GM19372 (cell line): ENCODE measurements around the gene KCNAB1.
"Not testable (repeated sequence)": the region's sequence is repeated elsewhere in the genome, so short reads cannot be mapped to it uniquely, and the experiment has no call there.

Experiments used
- ATAC-seq: cut with Tn5 transposase; IDR thresholded peaks from one replicate; pipeline ENCODE4 v1.9.1; 2021; ENCODE audit warnings: mild to moderate bottlenecking, low read depth, moderate library complexity; ENCODE audit not compliant: unreplicated experiment

The KCNAB1 gene

DNA sequence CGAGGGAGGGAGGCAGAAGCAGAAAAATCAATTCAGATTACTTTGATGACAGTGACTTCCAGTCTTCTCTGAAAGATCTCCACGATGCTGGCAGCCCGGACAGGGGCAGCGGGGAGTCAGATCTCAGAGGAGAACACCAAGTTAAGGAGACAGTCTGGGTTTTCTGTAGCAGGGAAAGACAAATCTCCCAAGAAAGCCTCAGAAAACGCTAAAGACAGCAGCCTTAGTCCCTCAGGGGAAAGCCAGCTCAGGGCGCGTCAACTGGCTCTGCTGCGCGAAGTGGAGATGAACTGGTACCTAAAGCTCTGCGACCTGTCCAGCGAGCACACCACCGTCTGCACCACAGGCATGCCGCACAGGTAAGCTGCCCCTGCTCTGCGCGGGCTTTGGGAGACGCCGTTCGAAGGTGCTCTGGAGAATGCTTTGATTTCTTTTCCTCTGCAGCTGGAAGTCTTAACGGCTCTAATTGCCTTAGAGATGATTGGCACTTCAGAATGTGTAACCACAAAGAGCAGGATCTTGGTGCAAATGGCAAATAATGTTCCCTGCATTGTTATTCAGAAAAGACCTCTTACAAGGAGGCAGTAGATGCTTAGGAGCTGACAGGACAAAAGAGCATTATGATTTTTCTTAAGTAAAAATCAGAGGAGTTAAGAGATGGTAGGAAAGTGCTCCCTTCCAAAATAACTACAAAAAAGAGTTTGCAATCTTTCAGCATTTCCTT is at the start of gene KCNAB1:
TSS of gene KCNAB1 (plus strand) at position 51 of the 724 bp plus-strand sequence.
- no peak for ATAC-seq

DNA sequence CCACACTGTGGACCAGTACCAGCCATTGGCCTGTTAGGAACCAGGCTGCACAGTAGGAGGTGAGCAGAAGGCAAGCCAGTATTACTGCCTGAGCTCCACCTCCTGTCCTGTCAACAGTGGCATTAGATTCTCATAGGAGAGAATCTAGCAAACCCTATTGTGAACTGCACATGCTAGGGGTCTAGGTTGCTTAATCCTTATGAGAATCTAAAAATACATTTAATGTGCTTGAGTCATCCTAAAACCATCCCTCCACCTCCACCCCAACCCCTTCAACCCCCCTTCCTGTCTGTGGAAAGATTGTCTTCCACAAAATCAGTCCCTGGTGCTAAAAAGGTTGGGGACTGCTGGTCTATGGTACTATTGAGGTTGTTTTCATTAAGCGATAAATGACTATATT is 49.3 kb upstream of the KCNAB1 start:
- no peak for ATAC-seq

DNA sequence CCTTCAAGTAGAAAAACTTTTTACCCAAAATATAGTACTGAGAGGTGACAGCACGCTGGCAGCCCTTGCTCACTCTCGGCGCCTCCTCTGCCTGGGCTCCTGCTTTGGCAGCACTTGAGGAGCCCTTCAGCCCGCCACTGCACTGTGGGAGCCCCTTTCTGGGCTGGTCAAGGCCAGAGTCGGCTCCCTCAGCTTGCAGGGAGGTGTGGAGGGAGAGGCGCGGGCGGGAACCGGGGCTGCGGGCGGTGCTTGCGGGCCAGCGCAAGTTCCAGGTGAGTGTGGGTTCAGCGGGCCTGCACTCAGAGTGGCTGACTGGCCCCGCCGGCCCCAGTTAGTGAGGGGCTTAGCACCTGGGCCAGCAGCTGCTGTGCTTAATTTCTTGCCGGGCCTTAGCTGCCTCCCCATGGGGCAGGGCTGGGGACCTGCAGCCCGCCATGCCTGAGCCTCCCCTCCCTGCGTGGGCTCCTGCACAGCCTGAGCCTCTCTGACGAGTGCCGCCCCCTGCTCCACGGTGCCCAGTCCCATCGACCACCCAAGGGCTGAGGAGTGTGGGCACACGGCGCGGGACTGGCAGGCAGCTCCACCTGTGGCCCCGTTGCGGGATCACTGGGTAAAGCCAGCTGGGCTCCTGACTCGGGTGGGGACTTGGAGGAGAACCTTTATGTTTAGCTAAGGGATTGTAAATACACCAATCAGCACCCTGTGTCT is 47.3 kb upstream of the KCNAB1 start:
- ATAC-seq, result not testable (repeated sequence)

DNA sequence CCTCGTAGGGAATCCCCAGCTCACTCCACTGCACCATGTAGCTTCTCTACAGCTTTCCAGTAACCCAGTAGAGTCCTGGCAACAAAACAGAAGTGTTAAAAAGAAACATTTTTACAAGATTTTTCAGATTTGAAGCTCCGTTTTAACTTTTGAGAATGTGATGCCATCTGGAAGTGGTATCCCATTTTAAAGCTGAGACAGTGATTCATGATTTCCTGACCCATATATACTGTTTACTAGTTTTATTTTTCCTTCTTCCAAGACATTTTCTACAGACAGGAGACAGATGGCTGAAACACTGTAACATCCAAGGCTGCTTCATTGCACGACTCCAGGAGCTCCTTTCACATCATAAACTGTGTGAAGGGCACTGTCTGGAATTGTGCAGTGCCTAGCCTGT is 30.3 kb upstream of the KCNAB1 start:
- ATAC-seq, result no peak

DNA sequence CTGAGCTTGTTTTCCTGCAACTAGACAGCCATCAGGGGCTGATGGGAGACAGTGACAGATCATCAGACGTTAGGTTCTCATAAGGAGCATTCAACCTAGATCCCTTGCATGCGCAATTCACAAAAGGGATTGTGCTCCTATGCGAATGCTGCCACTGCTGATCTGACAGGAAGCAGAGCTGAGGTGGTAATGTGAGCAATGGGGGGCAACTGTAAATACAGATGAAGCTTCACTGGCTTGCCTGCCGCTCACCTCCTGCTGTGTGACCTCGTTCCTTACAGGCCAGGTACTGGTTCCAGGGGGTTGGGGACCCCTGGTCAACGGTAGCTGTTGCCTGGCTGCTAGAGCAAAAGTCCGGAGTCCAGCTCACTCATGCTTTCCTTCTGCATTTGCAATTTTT is 26.4 kb upstream of the KCNAB1 start:
- no peak for ATAC-seq

DNA sequence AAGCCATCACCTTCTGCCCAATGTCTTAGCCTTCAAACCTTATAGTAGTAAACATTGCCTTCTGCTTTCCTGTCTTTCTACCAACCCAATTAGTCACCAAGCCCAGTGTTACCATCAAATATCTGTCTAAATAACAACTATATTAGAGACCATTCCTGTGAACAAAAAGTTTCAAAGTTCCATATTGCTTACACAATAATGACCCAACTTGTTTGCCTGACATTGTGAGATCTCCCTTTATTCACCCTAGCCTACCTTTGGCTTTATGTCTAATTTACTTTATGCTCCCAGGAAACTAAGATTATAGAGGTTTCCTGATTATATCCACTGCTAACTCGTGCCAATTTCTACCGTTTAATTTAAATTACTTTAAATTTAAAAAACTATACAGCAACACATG is 26.0 kb upstream of the KCNAB1 start:
- ATAC-seq, result no peak

DNA sequence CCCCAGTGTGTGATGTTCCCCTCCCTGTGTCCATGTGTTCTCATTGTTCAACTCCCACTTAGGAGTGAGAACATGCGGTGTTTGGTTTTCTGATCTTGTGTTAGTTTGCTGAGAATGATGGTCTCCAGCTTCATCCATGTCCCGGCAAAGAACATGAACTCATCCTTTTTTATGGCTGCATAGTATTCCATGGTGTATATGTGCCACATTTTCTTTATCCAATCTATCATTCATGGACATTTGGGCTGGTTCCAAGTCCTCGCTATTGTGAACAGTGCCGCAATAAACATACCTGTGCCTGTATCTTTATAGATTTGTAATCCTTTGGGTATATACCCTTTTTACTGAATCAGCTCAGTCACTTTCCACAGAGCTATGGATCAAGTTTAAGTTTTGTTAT is 24.7 kb upstream of the KCNAB1 start:
- ATAC-seq, result not testable (repeated sequence)

DNA sequence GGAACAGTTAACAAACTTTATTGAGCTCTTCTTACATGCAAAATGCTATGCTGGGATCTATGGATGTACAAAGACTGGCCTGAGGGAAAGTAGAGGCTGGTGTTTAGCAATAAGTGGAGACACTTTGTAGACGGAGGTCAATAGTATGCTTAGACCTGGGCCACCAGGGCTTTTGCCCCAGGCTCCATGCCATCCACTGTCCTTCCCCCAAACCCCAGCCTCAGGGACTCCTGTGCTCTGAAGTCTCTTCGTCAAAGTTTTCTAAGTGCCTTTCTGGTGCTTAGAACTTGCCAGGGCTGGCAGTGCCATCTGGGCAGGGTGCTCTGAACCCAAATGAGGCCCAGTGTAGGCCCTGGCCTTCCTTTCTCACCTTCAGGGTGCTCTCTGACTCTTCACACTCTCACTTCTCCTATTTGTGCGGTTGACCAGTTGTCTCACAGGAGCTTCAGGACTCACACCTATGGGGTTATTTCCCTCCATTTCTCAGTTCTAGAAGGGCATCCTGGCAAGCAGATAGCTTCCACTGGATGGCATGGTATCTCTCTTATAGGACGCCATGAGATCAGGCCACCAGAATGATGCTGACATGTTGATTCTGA is 21.8 kb upstream of the KCNAB1 start:
- ATAC-seq, result no peak

DNA sequence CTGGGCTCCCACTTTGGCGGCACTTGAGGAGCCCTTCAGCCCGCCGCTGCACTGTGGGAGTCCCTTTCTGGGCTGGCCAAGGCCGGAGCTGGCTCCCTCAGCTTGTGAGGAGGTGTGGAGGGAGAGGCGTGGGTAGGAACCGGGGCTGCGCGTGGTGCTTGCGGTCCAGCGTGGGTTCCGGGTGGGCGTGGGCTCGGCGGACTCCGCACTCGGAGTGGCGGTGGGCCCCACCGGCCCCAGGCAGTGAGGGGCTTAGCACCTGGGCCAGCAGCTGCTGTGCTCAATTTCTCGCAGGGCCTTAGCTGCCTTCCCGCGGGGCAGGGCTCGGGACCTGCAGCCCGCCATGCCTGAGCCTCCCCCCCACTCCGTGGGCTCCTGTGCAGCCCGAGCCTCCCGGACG is 21.0 kb upstream of the KCNAB1 start:
- not testable (repeated sequence) for ATAC-seq

DNA sequence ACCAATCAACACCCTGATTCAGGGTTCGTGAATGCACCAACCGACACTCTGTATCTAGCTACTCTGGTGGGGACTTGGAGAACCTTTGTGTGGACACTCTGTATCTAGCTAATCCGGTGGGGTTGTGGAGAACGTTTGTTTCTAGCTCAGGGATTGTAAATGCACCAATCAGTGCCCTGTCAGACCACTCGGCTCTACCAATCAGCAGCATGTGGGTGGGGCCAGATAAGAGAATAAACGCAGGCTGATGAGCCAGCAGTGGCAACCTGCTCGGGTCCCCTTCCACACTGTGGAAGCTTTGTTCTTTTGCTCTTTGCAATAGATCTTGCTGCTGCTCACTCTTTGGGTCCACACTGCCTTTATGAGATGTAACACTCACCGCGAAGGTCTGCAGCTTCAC is 20.4 kb upstream of the KCNAB1 start:
- not testable (repeated sequence) for ATAC-seq

DNA sequence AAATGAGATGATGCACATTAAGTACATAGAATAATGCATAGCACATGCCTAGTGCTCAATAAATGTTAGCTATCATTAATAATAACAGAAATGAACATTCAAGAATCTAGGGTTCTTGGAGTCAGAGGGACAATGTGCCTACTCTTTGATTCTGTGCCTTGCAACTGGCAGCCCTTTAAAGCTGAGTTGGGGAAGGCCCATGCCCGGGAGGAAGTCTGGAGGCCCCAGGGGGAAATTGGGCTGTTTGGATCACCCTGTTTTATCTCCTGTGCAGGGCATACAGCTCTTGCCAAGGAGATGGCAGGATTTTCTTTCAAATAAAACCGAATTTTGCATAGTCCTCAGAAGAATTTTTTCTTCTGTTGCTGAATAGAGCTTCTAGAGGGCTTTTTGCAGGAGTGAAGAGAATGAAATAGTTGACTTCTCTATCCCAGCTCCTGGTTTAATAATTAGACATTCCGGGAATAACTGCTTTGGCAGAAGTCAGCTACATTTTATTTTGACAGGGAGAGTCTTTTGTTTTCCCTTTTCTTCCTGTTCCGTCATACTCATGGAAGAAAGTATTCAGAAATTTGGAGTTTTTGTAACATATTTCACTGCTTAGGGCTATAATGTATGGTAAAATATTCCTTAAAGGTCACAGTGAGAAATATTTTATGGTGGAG is 18.0 kb upstream of the KCNAB1 start:
- ATAC-seq, result no peak

DNA sequence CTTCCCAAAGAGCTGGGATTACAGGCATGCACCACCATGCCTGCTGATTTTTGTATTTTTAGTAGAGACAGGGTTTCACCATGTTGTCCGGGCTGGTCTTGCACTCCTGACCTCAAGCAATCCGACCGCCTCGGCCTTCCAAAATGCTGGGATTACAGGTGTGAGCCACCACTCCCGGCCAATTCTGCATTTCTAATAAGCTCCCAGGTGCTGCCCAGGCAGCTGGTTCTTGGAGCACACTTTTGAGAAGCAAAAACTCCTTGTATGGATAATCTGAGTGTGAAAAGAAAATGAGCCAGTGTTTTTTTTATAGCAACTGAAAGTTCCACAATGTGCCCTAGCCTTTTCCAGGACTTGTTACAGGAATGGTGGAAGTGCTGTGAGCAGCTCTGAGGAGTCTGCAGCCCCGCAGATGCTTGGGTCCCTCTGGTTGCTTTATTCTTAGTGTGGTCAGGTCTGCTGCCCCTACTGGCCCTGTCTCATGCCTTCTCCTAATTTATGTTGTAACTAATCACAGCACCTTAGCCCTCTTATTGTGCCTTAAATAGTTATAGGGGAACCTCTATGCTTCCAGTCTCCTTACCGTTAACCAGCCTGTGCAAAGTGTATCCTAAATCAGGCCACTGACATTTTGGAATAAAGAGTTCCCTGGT is 13.5 kb upstream of the KCNAB1 start:
- no peak for ATAC-seq

DNA sequence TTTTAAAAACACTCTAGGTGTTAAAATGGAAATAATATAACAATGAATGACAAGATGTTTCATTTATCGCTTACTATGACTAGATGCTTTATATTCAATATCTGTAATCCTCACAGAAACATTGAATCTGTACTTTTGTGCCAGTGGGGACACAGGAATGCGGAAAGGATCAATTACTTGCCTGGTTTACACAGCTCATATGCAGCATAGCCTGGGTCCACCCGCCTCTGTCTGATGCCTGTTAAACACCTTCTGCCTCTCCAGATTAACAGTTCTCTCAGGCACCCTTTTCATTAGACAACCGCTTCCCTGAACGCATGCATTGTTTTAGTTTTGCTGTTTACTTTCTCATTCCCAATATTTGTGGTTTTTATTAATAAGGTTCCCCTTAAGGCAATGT is 12.9 kb upstream of the KCNAB1 start:
- ATAC-seq, result no peak

DNA sequence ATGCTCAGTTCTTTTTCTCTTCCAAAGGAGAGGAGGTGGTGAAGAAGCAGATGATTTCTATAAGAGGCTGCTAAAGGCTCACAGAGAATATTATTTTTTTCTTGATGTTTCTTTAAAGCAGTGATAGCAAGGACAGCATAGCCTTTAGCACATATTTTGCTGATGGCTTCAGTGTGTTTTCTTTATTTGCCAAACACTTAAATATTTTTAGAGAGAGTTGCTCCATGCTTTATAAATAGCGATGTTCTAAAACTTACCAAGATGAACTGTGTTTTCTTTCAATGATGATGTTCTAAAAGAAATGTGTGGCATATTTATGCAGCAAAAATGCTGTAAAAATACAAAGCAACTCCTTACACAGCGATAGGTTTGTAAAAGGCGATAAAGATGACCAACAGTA is 11.8 kb upstream of the KCNAB1 start:
- no peak for ATAC-seq

DNA sequence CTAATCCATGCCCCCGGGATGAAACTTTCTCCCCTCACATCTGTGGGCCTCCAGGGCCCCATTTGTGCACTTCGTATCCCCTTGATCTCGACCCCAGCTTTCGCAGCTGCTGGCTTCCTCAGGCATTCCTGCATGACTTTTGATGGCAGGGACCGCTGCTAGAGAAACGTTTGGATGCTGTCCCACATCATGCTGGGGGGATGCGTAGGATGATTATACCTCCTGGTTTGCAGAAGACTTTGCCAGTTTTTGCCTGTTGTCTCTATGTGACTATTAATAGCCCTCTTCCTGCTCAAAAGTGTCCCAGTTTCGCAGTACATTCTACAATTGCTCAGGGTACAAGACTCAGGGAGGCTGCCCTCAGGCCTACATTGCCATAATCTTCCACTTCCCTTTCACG is 10.4 kb upstream of the KCNAB1 start:
- ATAC-seq, result no peak

DNA sequence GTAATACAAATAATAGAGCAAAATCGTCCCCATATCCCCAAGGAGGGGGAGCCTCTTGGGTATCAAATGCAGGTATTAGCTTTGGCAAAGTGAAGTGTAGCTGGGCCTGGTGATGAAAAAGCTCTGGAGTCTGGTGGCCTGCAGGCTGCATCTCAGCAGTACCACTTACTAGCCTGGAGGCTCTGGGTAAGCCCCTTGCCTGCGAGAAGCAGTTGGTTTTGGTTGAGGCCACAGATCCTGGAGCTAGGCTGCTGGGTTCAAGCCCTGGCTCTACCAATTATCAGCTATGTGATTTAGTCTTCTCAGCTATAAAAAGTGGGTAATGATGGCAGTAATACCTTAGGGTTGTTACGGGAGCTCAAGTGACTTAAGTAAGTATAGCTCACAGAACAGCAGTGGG is 6.1 kb downstream of the KCNAB1 start:
- no peak for ATAC-seq

DNA sequence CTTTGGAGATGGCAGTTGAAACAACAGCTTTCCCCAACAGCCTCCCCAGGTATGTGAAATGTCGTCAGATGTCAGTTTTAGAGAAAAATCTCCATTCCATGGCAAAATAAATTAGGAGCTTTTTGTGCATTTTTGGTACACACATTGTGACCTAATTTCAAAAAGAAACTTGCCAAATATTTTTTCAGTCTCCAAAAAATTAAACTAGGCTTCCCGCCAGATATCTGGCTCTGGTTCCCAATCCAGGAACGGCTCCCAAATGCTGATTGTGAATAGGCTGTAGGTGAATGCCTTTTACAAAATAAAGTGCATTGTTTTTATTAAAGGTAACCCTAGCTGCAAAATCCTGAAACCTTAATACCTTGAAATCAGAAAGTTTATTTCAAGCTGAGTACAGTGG is 10.9 kb downstream of the KCNAB1 start:
- ATAC-seq, result no peak

DNA sequence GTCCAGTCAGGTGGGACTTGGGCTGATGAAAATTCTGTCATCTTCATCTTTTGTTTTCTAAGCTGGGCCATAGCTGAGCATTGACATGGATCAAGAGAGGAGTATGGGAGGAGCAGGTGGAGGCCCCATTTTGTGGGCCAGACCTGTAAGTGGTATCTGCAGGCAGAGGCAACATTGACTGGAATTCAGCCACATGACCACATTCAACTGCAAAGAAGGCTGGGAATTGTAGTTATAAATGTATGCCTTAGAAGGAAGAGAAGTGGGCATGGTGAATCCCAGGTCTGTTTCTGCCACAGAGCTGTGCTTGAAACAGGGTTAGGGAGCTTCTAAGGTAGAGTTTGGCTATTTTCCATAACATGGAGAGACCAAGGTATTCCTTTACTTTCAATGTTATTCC is 11.4 kb downstream of the KCNAB1 start:
- no peak for ATAC-seq

DNA sequence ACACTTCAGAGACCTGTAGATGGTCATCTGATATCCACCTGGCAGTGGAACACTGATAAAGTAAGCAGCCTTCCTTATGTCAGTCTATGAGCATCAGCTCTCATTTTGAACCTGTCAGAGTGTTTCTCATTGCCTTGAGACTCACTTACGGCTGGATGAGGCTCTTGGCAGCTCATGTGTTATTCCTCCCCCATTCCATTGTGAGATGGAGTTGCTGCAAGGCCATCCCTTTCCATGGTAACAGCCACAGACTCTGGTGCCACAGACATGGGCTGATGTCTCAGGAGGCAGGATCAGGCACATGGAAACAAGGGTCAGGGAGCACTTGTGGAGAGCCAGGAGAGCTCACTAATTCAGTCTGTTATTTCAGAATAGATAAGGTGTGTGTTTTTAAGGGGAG is 11.9 kb downstream of the KCNAB1 start:
- ATAC-seq, result no peak

DNA sequence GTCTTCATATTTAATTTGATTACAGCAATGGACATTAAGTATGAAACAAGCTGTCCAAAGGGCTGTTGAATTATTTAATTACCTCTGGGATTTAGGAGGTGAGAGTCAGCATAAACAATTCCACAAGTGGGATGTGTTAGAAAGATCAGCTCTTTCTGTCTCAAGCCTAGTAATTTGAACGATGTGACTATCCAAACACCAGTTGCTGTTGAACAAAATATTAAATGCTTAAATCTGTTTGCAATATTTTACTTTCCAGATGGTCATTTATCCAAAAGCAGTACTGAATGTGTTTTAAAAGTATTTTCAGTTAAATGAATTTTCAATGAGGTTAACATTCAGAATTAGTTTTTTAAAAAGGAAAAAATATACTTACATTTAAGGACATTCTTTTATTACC is 12.7 kb downstream of the KCNAB1 start:
- ATAC-seq, result no peak
